ENCODE measurements around the gene SCAANT1.
A peak's percentile ranks its signal among the peaks of the same experiment; 100 is the strongest.

Gene SCAANT1

DNA sequence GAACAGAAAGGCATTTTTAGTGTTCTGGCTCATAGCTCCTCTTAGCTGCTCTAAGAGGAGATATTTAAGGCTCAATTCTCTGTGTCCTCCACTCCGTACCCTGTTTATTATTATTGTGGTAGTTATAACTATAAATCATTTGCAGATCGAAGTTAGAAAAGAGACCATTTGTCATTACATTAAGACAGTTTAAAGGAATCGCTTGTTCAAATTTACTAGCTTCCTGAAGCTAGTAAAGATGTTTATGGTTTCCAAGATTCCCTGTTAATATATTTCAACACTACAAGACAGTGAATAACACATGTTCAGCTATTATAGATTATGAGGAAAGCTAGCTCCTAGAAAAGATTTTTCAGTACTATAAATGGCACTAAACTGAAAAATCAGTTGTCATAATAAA lies 35.9 kb downstream of the SCAANT1 start:
- no peak overlapping the region for H3K4me3 ChIP-seq (ENCODE audit: low read depth, low read length)
- TF ChIP-seq, protein P1, sequence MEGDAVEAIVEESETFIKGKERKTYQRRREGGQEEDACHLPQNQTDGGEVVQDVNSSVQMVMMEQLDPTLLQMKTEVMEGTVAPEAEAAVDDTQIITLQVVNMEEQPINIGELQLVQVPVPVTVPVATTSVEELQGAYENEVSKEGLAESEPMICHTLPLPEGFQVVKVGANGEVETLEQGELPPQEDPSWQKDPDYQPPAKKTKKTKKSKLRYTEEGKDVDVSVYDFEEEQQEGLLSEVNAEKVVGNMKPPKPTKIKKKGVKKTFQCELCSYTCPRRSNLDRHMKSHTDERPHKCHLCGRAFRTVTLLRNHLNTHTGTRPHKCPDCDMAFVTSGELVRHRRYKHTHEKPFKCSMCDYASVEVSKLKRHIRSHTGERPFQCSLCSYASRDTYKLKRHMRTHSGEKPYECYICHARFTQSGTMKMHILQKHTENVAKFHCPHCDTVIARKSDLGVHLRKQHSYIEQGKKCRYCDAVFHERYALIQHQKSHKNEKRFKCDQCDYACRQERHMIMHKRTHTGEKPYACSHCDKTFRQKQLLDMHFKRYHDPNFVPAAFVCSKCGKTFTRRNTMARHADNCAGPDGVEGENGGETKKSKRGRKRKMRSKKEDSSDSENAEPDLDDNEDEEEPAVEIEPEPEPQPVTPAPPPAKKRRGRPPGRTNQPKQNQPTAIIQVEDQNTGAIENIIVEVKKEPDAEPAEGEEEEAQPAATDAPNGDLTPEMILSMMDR (IDR thresholded peaks at IDR 0.05; ENCODE audit: low read depth, low read length): no peak
- in situ Hi-C loops (cut with HindIII; ENCODE audit: low sequenced_read_pairs): no loop called here
- DNase-seq (ENCODE audit: low read depth, low spot score): no peak

DNA sequence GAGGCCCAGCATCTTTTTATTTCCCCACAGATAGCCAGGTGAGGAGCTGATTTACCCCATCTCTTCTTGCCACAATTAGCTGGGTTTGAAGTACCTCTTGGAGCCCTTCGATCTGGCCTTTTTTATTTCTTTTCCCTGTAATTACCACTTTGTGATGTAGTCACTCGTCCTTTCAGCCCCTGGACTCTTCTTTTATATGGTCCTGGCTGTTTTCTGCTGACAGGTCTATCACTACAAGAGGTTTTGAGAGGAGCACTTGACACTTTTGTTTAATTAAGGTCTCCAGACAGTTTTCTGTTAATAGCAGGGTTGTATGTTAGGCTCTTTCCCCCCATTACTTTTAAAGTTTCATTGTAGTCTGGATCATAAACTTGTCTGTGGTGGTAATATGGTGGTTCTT lies 36.7 kb downstream of the SCAANT1 start:
- no peak overlapping the region for H3K4me3 ChIP-seq (ENCODE audit: low read depth, low read length)
- in situ Hi-C loops (cut with HindIII; ENCODE audit: low sequenced_read_pairs): no loop called here
- TF ChIP-seq, protein P1 (IDR thresholded peaks at IDR 0.05; ENCODE audit: low read depth, low read length): no peak
- DNase-seq (ENCODE audit: low read depth, low spot score): no peak

DNA sequence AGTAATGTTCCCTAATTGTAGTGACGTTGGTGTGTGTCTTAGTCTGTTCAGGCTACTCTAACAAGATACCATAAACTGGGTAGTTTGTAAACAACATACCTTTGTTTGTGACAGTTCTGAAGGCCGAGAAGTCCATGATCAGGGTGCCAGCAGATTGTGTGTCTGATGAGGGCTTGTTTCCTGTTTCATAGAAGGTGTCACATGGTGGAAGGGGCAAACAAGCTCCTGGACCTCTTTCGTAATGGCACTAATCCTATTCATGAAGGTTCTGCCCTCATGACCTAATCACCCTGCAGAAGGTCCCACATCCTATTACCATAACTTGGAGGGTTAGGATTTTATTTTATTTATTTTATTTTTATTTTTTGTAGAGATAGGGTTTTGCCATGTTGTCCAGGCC lies 37.4 kb downstream of the SCAANT1 start:
- in situ Hi-C loops (cut with HindIII; ENCODE audit: low sequenced_read_pairs): no loop called here
- no peak for DNase-seq (ENCODE audit: low read depth, low spot score)
- H3K4me3 ChIP-seq (ENCODE audit: low read depth, low read length): no peak overlapping the region
- TF ChIP-seq, protein P1 (IDR thresholded peaks at IDR 0.05; ENCODE audit: low read depth, low read length): no peak

DNA sequence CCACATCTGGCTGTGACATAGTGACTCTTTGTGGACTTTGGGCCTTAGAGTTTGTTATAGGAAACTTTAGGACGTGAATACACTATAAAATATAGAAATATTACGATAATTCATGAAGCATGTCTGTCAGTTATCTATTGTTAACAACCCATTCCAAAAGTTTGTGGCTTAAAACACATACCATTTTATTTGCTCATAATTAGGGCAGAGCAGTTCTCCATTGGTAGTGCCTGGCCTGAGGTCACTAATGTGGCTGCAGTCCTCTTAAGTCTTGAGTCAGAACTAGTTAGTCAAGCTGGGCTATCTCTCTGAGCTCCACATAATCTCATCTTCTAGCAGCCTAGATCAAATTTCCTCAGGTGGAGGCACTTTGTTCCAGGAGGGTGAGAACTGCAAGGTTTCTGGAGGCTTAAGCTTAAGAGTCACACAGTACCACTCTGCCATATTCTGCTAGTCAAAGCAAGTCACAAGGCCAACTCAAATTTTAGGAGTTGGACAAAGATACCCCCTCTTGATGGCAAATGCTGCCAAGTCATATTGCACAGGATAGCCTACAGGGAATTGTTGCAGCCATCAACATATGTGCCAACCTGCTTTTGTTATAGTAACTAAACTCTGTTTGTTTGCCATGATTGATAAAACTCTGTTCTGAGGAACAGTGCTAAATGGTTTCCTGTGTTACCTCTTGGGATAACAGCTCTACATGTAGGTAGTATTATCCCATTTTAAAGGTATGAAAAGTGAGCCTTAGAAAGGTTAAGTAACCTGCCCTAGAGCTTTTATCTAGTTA lies 39.9 kb downstream of the SCAANT1 start:
- TF ChIP-seq, protein P1 (IDR thresholded peaks at IDR 0.05; ENCODE audit: low read depth, low read length): no peak
- DNase-seq (ENCODE audit: low read depth, low spot score): peak; percentile 81
- H3K4me3 ChIP-seq (ENCODE audit: low read depth, low read length): no peak overlapping the region
- in situ Hi-C loops (cut with HindIII; ENCODE audit: low sequenced_read_pairs): no loop called here

DNA sequence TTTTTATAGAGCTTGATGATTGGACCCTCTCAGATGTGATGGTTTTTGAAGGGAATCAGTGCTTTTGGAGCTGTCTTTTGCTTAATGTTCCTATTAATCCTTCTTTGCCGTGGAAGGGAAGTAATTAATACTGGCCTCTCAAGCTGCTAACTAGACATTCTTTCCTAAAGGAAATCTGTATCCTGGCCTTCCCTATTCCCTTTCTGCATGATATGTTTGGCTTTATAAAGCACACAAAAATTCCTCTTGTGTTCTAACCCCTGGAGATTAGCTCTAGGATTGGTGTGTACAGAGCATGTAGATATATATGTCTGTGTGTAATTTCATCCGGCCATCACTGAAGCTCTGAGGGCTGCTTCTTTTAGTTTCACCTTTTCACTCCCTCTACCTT lies 41.6 kb downstream of the SCAANT1 start:
- DNase-seq (ENCODE audit: low read depth, low spot score): no peak
- H3K4me3 ChIP-seq (ENCODE audit: low read depth, low read length): no peak overlapping the region
- TF ChIP-seq, protein P1 (IDR thresholded peaks at IDR 0.05; ENCODE audit: low read depth, low read length): no peak
- in situ Hi-C loops (cut with HindIII; ENCODE audit: low sequenced_read_pairs): no loop called here

DNA sequence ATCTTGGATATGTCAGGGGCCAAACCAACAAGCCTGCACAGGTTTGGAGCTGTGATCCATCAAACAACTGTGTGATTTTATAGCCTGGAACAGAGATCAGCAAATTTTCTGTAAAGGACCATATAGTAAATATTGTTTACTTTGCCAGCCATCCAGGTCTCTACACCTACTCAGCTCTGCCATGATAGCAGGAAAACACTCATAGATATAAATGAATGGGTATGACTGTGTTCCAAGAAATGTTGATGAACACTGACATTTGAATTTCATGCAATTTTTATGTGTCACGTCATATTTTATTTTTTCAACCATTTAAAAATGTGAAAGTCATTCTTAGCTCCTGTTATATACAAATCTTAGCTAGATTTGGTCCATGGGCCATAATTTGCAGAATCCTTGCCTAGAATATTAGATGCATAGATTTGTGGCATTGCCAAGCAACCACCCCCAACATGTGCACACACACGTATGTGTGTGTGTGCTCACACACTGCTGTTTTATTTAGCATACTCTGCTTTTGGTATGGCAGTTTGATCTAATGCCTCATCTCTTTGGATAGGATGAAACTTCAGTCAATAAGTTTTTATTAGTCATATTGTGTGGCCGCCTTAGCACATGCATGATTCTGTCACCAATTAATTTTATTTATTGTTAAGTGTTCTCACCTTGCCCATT lies 42.1 kb downstream of the SCAANT1 start:
- H3K4me3 ChIP-seq (ENCODE audit: low read depth, low read length): no peak overlapping the region
- TF ChIP-seq, protein P1 (IDR thresholded peaks at IDR 0.05; ENCODE audit: low read depth, low read length): no peak
- in situ Hi-C loops (cut with HindIII; ENCODE audit: low sequenced_read_pairs): no loop called here
- no peak for DNase-seq (ENCODE audit: low read depth, low spot score)

Measured in astrocyte of the spinal cord (primary cell).